Stromal cell of bone marrow (primary cell): ENCODE measurements around the gene KIAA0408.

Source experiments
- DNase-seq: peaks from one replicate; pipeline ENCODE4 v3.0.0-alpha.2; 2012; ENCODE audit warnings: low read depth

Gene KIAA0408

GRCh38 chr6:127459231-127459641 is at the start of gene KIAA0408:
Gene KIAA0408 (minus strand): TSS chr6:127459389. CDS start chr6:127453981, 5,408 bp downstream.
- DNase-seq: peak; percentile 69

- DNase-seq: no peak
Observed at GRCh38 chr6:127506894-127507293, 47.7 kb upstream of the KIAA0408 start.

- DNase-seq: no peak
Observed at GRCh38 chr6:127503022-127503421, 43.8 kb upstream of the KIAA0408 start.

GRCh38 chr6:127497410-127497809 is 38.2 kb upstream of the KIAA0408 start:
- no peak for DNase-seq

- DNase-seq: no peak
Observed at GRCh38 chr6:127496471-127496870, 37.3 kb upstream of the KIAA0408 start.

GRCh38 chr6:127494240-127494767 is 35.1 kb upstream of the KIAA0408 start:
- DNase-seq: no peak

DNA sequence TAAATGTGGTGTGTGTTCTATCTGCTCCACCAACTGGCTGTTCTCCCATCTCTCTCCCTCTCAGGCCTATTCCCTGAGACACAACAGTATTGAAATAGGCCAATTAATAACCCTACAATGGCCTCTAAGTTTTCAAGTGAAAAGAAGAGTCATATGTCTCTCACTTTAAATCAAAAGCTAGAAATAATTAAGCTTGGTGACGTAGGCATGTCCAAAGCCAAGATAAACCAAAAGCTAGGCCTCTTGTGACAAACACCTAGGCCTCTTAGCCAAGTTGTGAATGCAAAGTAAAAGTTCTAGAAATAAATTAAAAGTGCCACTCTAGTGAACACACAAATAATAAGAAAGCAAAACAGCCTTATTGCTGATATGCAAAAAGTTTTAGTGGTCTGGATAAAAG is 30.1 kb upstream of the KIAA0408 start:
- DNase-seq: no peak

DNA sequence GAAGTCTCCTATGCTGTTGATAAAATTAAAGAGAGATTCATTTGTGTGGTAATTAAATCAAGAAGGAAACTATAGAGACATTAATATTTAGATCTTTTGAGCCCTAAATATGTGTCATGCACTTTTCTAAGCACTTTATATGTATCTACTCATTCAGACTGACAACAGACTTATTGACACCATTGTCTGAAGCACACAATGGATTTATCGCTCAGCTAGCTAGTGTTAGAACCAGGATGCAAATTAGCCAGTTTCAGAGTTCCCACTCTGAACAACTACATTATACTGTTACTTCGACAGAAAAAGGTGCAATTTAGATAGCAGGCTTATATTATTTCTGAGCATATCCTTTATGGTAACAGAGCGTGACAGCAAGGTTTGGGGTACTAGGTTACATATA is 27.7 kb upstream of the KIAA0408 start:
- no peak for DNase-seq

GRCh38 chr6:127484212-127484863 is 25.1 kb upstream of the KIAA0408 start:
- peak; percentile 36 for DNase-seq

DNA sequence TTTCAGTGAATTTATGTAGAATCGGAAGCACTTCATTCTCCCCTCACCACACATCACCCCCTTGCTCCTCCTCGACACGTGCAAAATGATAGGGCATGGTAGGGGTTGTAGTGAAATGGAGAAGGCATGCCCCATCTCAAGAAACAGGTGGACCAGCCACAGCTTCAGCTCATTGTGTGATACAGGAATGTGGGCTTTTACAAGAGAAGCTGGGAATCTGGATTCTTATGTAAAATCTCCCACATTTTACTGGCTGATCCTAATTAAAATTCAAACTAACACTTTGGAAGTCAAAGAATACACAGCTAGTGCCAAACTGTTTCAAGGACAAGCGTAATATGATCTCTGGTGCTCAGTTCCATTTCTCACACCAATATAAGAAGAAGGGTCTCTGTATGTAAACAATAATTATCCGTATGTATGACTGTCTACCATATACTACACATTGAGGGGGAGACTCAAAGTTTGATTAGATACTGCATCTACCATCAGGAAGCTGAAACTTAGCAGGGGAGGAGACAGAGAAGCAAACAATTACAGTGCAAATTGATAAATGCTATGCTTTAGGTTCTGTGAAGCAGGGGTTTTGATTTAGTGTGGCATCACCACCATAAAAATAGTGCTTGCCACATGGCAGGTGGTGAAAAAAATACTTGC is 24.3 kb upstream of the KIAA0408 start:
- no peak for DNase-seq

DNA sequence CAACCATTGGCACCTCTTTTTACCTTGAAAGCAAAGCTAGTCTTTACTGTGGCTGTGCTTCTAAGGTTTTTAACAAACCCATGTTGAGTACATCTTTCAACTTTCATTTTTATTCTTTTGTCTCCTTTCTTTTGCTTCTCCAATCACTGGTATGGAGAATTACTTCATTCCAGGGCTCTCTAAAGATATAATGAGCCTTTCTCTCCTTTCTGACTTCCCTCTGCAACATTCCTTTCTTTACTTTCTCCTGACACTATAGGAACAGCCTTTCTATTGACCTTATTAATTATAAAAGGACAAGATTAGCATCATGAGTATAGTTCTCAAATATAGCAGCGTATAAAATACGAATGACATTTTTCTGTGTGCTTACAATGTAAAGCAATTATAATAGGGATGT is 23.1 kb upstream of the KIAA0408 start:
- no peak for DNase-seq

DNA sequence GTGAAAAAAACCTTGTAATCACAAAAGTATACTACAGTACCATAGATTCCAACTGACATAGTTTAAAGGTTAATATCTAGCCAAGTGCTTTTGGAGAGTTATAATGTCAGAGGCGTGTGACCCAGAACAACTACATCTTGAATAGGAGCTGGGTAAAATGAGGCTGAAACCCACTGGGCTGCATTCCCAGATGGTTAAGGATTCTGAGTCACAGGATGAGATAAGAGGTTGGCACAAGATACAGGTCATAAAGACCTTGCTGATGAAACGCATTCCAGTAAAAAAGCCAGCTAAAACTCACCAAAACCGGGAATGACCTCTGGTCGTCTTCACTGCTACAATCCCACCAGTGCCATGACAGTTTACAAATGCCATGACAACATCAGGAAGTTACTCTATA is 22.4 kb upstream of the KIAA0408 start:
- DNase-seq: no peak

- DNase-seq: no peak
Observed at GRCh38 chr6:127481111-127481510, 21.9 kb upstream of the KIAA0408 start.

GRCh38 chr6:127477658-127478057 is 18.5 kb upstream of the KIAA0408 start:
- DNase-seq: no peak

- no peak for DNase-seq
Observed at GRCh38 chr6:127475823-127476176, 16.6 kb upstream of the KIAA0408 start.

DNA sequence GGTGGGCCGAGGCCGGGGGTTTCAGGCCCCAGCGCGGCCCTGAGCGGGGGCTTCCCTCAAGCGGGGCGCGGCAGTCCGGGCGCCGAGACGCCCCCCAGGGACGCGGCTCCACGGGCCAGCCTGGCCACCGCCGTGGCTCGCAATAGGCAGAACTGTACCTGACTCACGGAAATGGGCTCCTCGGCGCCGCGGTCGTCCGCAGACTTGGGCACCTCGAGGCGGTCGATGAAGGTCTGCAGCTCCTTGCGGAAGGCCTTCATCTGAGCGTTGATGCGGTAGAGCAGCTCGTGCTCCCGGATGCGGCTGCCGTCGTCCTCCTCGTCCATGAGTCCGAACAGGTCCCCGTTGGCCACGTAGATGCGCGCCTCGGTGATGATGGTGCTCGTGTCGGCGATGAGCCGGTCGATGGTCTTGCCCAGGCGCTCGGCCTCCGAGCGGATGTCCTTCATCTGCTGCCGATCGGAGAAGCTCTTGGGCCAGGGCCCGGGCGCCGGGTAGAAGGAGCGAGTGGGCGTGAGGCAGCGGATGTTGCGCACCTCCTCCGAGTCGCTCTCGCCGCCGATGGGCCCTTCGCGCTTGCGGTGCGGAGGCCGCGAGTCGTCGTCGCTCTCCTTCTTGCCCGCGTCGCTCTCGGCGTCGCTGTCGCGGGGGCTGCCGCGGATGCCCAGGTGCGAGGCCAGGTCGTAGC is 16.1 kb upstream of the KIAA0408 start:
- DNase-seq: no peak

DNA sequence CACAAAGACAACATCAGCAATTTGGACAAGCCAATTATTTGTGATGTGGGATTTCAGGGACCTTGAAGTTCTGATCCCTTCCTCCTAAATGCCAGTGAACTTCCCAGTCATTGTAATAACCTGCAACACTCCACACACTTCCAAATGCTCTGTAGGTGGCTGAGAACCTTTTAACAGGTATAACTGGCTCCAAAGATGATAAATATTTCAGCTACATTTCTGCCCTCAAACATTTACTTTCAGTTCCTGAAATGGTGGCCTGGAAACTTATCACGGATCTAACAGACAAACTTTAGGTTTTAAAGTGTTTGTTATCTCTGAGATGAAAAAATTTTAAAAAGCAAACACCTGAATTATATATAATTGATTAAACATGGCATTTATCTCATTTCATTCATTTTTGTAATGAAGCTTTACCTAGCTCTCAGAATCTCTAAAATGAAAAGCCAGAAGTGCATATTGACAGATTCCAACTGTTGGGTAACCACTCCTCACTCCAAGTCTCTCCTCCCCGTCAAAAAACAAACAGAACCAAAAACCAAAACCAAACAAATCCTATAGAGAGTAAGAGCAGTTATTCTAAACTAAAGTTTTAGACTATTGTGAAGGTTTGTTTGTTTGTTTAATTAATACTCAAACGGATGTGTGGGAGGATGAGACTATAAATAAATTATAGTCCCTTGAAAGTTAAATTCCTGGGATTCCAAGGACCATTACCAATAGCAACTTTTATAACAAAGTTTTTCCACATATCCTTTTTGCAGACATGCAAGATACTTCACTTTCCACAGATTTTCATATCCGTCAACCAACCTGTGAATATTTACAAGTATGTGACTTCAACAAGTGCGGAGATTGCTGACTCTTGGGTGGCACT is 12.4 kb upstream of the KIAA0408 start:
- DNase-seq: no peak

GRCh38 chr6:127468936-127469335 is 9.7 kb upstream of the KIAA0408 start:
- DNase-seq: no peak

GRCh38 chr6:127466416-127466815 is 7.2 kb upstream of the KIAA0408 start:
- no peak for DNase-seq

- DNase-seq: peak; percentile 57
Observed at GRCh38 chr6:127464881-127465459, 5.8 kb upstream of the KIAA0408 start.

DNA sequence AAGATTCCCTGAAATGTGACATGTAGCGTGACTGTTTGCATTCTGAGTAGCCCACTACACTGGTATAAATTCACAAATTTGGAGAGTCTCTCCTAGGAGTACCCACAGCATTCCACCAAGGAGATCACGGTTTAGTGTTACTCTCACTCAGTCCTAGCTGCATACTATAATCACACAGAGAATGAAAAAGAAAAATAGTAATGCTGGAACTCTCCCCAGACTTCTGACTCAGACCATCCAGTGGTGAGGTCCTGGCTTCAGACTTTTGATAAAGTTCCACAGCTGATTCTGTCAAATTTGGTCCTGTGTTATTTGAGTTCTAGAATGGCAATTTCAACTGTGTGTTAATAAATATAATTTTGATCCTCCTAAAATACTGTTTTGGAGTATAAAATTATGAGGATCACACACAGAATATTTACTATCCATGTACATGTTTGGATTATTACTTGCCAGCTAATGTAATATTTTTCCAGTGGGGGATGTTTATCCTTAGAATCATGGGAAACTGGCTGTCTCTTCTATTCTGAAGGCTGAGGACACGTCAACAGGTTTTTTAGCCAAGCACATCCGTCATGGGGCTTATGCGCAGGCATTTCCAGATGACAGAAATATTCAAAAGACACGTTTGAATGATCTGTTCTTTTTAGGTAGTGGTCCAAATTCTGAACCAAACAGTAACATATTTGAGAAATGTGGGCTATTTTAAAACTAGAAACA is 5.1 kb upstream of the KIAA0408 start:
- DNase-seq: peak; percentile 86
